NCI-H1105 (cell line): ENCODE data around the gene A2ML1.
"Not testable (repeated sequence)": the region's sequence is repeated elsewhere in the genome, so short reads cannot be mapped to it uniquely, and the experiment has no call there.

Source experiments
- DNase-seq: peaks from one replicate; lab custom pipeline; 2025; lab: John Stamatoyannopoulos, UW

Gene A2ML1

GRCh38 chr12:8822298-8822697, at the start of gene A2ML1:
TSS of gene A2ML1 (plus strand) at chr12:8822621. CDS start at chr12:8822652, 31 bp downstream.
- DNase-seq, result no peak

- DNase-seq, result no peak
Measured at GRCh38 chr12:8773461-8773860, 49.0 kb upstream of the A2ML1 start.

GRCh38 chr12:8779281-8779680, 43.1 kb upstream of the A2ML1 start:
- DNase-seq, result no peak

- DNase-seq, result no peak
Measured at GRCh38 chr12:8779862-8780261, 42.6 kb upstream of the A2ML1 start.

GRCh38 chr12:8780389-8780788, 42.0 kb upstream of the A2ML1 start:
- no peak for DNase-seq

- DNase-seq, result no peak
Measured at GRCh38 chr12:8781381-8782127, 40.9 kb upstream of the A2ML1 start.

GRCh38 chr12:8784290-8784888, 38.0 kb upstream of the A2ML1 start:
- DNase-seq, result no peak

GRCh38 chr12:8785499-8785898, 36.9 kb upstream of the A2ML1 start:
- DNase-seq, result no peak

GRCh38 chr12:8787206-8787605, 35.2 kb upstream of the A2ML1 start:
- DNase-seq, result not testable (repeated sequence)

- not testable (repeated sequence) for DNase-seq
Measured at GRCh38 chr12:8788706-8789105, 33.7 kb upstream of the A2ML1 start.

- DNase-seq, result not testable (repeated sequence)
Measured at GRCh38 chr12:8789341-8790013, 32.9 kb upstream of the A2ML1 start.

GRCh38 chr12:8793226-8793625, 29.2 kb upstream of the A2ML1 start:
- not testable (repeated sequence) for DNase-seq

- not testable (repeated sequence) for DNase-seq
Measured at GRCh38 chr12:8794611-8795010, 27.8 kb upstream of the A2ML1 start.

GRCh38 chr12:8796831-8797626, 25.4 kb upstream of the A2ML1 start:
- no peak for DNase-seq

GRCh38 chr12:8801213-8801612, 21.2 kb upstream of the A2ML1 start:
- DNase-seq, result not testable (repeated sequence)

GRCh38 chr12:8804833-8805232, 17.6 kb upstream of the A2ML1 start:
- not testable (repeated sequence) for DNase-seq

- DNase-seq, result not testable (repeated sequence)
Measured at GRCh38 chr12:8805487-8805886, 16.9 kb upstream of the A2ML1 start.

- DNase-seq, result not testable (repeated sequence)
Measured at GRCh38 chr12:8807084-8807483, 15.3 kb upstream of the A2ML1 start.

GRCh38 chr12:8810112-8810511, 12.3 kb upstream of the A2ML1 start:
- not testable (repeated sequence) for DNase-seq

- no peak for DNase-seq
Measured at GRCh38 chr12:8813572-8814357, 8.7 kb upstream of the A2ML1 start.

- no peak for DNase-seq
Measured at GRCh38 chr12:8816448-8817050, 5.9 kb upstream of the A2ML1 start.
